Transverse colon (tissue), 4 donors: ENCODE measurements around the gene IDS. TPM values are rescaled to one million over a fixed set of nuclear protein-coding genes. Genes with fewer than 3 reads are reported as not detected.
"Not testable (repeated sequence)": the region's sequence is repeated elsewhere in the genome, so short reads cannot be mapped to it uniquely, and the experiment has no call there.

Experiments
- DNase-seq: peaks from one replicate; pipeline ENCODE4 v3.0.0-alpha.2; 2019
- H3K27ac ChIP-seq, 4 donors: fragments of 200-600 bp; sonication (generic); 2 replicates each; pipeline ENCODE4 v1.5.1; 2016 to 2018; ENCODE audit warnings: inconsistent platforms in 4 of 4
- H3K27me3 ChIP-seq: fragments of 200-600 bp; sonication (generic); 2 replicates; pipeline ENCODE4 v1.5.1; 2017; ENCODE audit warnings: inconsistent platforms
- H3K36me3 ChIP-seq, 4 donors: fragments of 200-600 bp; sonication (generic); 2 replicates each; pipeline ENCODE4 v1.5.1; 2017 to 2019; ENCODE audit warnings: inconsistent platforms in 4 of 4
- H3K4me1 ChIP-seq, 4 donors: fragments of 200-600 bp; sonication (generic); 2 replicates each; pipeline ENCODE4 v1.5.1; 2017 to 2020; ENCODE audit warnings: inconsistent platforms in 4 of 4
- H3K4me3 ChIP-seq, 4 donors: fragments of 200-600 bp; sonication (generic); 1 replicate in 1 of 4; 2 replicates in 3 of 4; pipeline versions ENCODE4 v1.5.1 to v1.6.1; 2017 to 2019; ENCODE audit warnings: inconsistent platforms in 4 of 4
- H3K9me3 ChIP-seq, 2 donors: fragments of 200-600 bp; sonication (generic); 2 replicates each; pipeline ENCODE4 v1.5.1; 2017 to 2019; ENCODE audit warnings: inconsistent platforms in 2 of 2
- EP300 ChIP-seq: sonication (generic); formaldehyde crosslinking; IDR thresholded peaks from one replicate; pipeline ENCODE4 v1.6.1; 2017; ENCODE audit warnings: antibody characterized with exemption, low read depth
- POLR2A ChIP-seq: fragments of 450-650 bp; IDR thresholded peaks from one replicate; pipeline ENCODE4 v1.6.1; 2016; ENCODE audit warnings: antibody characterized with exemption, mild to moderate bottlenecking, moderate library complexity
- POLR2AphosphoS5 ChIP-seq, 3 donors: sonication (generic); formaldehyde crosslinking; IDR thresholded peaks; one replicate each; pipeline ENCODE4 v1.6.1; 2016; ENCODE audit warnings: antibody characterized with exemption in 3 of 3
- WGBS, 2 donors: methylation state at CpG; one replicate each; pipeline ENCODE4 v1.1.5; 2018; ENCODE audit warnings: low coverage in 1 of 2; 5-methylcytosine and 5-hydroxymethylcytosine counted together
- in situ Hi-C, 4 donors: fragments of 200-750 bp; cut with MboI; loops; one replicate each; pipeline versions ENCODE4 v1.15.0 to v1.15.1; 2017; ENCODE audit warnings: low sequenced_read_pairs in 3 of 4, low pct_ligation_motif_present in 1 of 4, low pct_unique_long_range_greater_than_20kb in 1 of 4
- intact Hi-C: fragments of 100-400 bp; cut with DNase I; formaldehyde crosslinking; loops from one replicate; pipeline ENCODE4 v1.15.1; 2023; ENCODE audit warnings: low total_unique reads
- total RNA-seq, 4 donors: library from RNA; depleted of rRNA; stranded (reverse); fragments of >200 nt; gene quantifications; one replicate each; pipeline ENCODE4 v1.1.0, GENCODE V29; 2016
- TF ChIP-seq, protein P1 (sequence below), 5 experiments: fragments of 200-600 bp in 3 of 5; fragments of 450-650 bp in 2 of 5; sonication (generic) in 3 of 5; IDR thresholded peaks; 1 replicate in 2 of 5; 2 replicates in 3 of 5; pipeline ENCODE4 v1.5.1; 2016 to 2017; ENCODE audit warnings: antibody characterized with exemption in 5 of 5, inconsistent platforms in 3 of 5, mild to moderate bottlenecking in 2 of 5, moderate library complexity in 1 of 5

Gene IDS
- total RNA-seq, 4 donors from 2014 or later = 52.5 to 137 (median 59.2) TPM

DNA sequence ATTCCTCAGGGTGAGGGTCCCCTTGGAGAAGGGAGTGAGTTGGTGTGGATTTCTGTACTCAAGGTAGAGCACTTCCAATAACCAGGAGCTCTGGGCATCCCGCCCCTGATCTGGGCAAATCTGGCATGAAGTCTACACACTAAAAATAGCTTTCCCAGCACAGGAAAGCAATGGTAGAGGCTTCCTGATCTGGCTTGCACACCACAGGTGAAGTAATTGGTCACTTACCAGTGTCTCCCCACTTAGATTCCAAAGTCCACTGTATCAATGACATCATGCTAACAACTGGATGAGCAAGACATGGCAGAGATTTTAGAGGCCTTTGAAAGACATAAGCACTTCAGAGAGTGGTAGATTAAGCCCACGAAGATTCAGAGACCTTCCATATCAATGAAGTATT lies 17.8 kb upstream of the IDS start:
- in situ Hi-C loops = loop anchor here in 3 of 4 donors (25.0 kb wide), 2 partner anchors 89 to 114 kb away; partner anchors contain the start of gene TMEM185A (in 1 of the 3)
- TF ChIP-seq EP300 (no peak), POLR2A (peak; percentile 8)
- no peak overlapping the region for H3K4me3 ChIP-seq
- H3K27ac ChIP-seq = peak overlapping the region in 1 of 4 donors; percentile 47
- no peaks in the 10 kb centered on the region for H3K27me3 ChIP-seq
- H3K4me1 ChIP-seq = peaks cover 0 to 5% (median 0%) of the 10 kb centered on the region in 4 donors
- H3K36me3 ChIP-seq = no peaks in the 10 kb centered on the region
- WGBS, 2 donors = 50% methylated on average over 2 of the region's 2 CpGs; no CpG with 5 or more reads in 1 of the 2 donors
- DNase-seq = no peak
- no peaks in the 10 kb centered on the region for H3K9me3 ChIP-seq
- intact Hi-C loops = no loop called here

DNA sequence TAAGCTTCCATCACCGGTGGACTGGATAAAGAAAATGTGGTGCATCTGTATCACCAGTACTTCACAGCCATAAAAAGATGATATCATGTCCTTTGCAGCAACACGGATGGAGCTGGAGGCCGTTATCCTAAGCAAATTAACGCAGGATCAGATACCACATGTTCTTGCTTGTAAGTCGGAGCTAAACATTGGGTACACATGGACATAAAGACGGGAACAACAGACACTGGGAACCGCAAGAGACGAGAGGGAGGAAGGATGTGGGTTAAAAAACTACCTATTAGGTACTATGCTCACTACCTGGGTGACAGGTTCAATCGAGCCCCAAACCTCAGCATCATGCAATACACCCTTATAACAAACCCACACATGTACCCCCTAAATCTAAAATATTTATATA lies 16.3 kb upstream of the IDS start:
- no peaks in the 10 kb centered on the region for H3K27me3 ChIP-seq
- no peaks in the 10 kb centered on the region for H3K9me3 ChIP-seq
- WGBS, 2 donors = 50 to 59% methylated on average over 1 to 9 of the region's 9 CpGs
- H3K4me1 ChIP-seq = peaks cover 0 to 5% (median 0%) of the 10 kb centered on the region in 4 donors
- TF ChIP-seq POLR2AphosphoS5 (IDR thresholded peaks at IDR 0.05) = no peak
- no peak for TF ChIP-seq EP300
- TF ChIP-seq POLR2A = no peak
- TF ChIP-seq, protein P1, sequence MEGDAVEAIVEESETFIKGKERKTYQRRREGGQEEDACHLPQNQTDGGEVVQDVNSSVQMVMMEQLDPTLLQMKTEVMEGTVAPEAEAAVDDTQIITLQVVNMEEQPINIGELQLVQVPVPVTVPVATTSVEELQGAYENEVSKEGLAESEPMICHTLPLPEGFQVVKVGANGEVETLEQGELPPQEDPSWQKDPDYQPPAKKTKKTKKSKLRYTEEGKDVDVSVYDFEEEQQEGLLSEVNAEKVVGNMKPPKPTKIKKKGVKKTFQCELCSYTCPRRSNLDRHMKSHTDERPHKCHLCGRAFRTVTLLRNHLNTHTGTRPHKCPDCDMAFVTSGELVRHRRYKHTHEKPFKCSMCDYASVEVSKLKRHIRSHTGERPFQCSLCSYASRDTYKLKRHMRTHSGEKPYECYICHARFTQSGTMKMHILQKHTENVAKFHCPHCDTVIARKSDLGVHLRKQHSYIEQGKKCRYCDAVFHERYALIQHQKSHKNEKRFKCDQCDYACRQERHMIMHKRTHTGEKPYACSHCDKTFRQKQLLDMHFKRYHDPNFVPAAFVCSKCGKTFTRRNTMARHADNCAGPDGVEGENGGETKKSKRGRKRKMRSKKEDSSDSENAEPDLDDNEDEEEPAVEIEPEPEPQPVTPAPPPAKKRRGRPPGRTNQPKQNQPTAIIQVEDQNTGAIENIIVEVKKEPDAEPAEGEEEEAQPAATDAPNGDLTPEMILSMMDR (IDR thresholded peaks at IDR 0.05) = no peak
- no peak overlapping the region for H3K4me3 ChIP-seq
- no peaks in the 10 kb centered on the region for H3K36me3 ChIP-seq
- no peak for DNase-seq
- intact Hi-C loops = no loop called here
- H3K27ac ChIP-seq = no peak overlapping the region
- in situ Hi-C loops = loop anchor here in 3 of 4 donors (25.0 kb wide), 2 partner anchors 91 to 116 kb away; partner anchors contain the start of gene TMEM185A (in 1 of the 3)

DNA sequence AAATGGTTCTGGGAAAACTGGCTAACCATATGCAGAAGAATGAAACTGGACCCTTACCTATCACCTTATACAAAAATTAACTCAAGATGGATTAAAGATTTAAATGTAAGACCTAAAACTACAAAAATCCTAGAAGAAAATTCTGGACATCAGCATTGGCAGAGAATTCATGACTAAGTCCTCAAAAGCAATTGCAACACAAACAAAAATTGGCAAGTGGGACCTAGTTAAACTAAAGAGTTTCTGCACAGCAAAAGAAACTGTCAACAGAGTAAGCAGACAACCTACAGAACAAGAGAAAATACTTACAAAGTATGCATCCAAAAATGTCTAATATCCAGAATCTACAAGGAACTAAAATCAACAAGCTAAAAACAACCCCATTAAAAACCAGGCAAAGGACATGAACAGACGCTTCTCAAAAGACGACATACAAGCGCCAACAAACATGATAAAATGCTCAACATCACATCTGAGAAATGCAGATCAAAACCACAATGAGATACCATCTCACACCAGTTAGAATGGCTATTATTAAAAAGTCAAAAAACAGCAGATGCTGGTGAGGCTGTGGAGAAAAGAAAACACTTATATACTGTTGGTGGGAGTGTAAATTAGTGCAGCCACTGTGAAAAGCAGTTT lies 15.7 kb upstream of the IDS start:
- H3K4me3 ChIP-seq, DNase-seq, H3K4me1 ChIP-seq, H3K27ac ChIP-seq, H3K27me3 ChIP-seq, intact Hi-C loops, H3K9me3 ChIP-seq, H3K36me3 ChIP-seq: not testable (repeated sequence)
- 69 to 93% methylated on average over 3 of the region's 3 CpGs for WGBS, 2 donors
- in situ Hi-C loops = loop anchor here in 3 of 4 donors (25.0 kb wide), 2 partner anchors 92 to 117 kb away; partner anchors contain the start of gene TMEM185A (in 1 of the 3)

DNA sequence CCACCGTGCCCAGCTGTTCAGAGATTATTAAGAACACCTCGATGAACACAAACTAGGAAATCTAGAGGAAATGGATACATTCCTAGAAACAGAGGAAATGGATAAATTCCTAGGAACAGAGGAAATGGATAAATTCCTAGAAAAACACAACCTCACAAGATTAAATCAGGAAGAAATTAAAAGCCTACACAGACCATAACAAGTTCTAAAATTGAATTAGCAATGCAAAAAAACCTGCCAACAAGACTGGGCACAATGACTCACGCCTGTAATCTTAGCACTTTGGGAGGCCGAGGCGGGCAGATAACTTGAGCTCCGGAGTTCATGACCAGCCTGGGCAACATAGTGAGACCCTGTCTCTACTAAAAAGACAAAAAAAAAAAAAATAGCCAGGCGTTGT lies 13.1 kb upstream of the IDS start:
- TF ChIP-seq EP300 = no peak
- TF ChIP-seq, protein P1 (IDR thresholded peaks at IDR 0.05) = no peak
- H3K4me3 ChIP-seq = no peak overlapping the region

DNA sequence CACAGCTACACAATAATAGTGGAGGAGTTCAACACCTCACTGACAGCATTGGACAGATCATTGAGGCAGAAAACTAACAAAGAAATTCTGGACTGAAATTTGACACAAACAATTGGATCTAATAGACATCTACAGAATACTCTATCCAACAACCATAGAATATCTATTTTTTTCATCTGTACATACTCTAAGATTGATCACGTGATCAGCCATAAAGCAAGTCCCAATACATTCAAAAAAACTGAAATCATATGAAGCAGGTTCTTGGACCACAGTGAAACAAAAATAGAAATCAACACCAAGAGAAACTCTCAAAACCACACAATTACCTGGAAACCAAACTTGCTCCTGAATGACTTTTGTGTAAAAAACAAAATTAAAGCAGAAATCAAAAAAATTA lies 12.2 kb upstream of the IDS start:
- DNase-seq = no peak
- WGBS, 2 donors = 43 to 83% methylated on average over 1 of the region's 1 CpG
- Histone ChIP-seq H3K9me3 (no peaks in the 10 kb centered on the region), H3K27ac (no peak overlapping the region), H3K36me3 (no peaks in the 10 kb centered on the region), H3K4me3 (no peak overlapping the region), H3K4me1 (no peaks in the 10 kb centered on the region), H3K27me3 (no peaks in the 10 kb centered on the region)
- TF ChIP-seq POLR2A = no peak
- no peak for TF ChIP-seq POLR2AphosphoS5 (IDR thresholded peaks at IDR 0.05)
- TF ChIP-seq, protein P1 (IDR thresholded peaks at IDR 0.05) = no peak
- no peak for TF ChIP-seq EP300
- intact Hi-C loops = no loop called here
- in situ Hi-C loops = loop anchor here in 3 of 4 donors (25.0 kb wide), 2 partner anchors 95 to 120 kb away; partner anchors contain the start of gene TMEM185A (in 1 of the 3)

More for the DNA sequence above, 13.1 kb upstream of the IDS start:
- H3K27ac ChIP-seq = no peak overlapping the region
- peaks cover 0 to 5% (median 0%) of the 10 kb centered on the region in 4 donors for H3K4me1 ChIP-seq
- WGBS, 2 donors = 81 to 84% methylated on average over 2 to 7 of the region's 7 CpGs
- no peaks in the 10 kb centered on the region for H3K9me3 ChIP-seq
- intact Hi-C loops (no loop called here), in situ Hi-C loops (loop anchor here in 3 of 4 donors (25.0 kb wide), 2 partner anchors 94 to 119 kb away; partner anchors contain the start of gene TMEM185A (in 1 of the 3))
- no peaks in the 10 kb centered on the region for H3K36me3 ChIP-seq
- no peaks in the 10 kb centered on the region for H3K27me3 ChIP-seq
- DNase-seq = no peak
